ENCODE results near the gene ITIH5.

- no peak for TF ChIP-seq CTCF (IDR thresholded peaks at IDR 0.05; ENCODE audit: poor library complexity)
- no peak for TF ChIP-seq EZH2 (IDR thresholded peaks at IDR 0.05; ENCODE audit: borderline replicate concordance)
Observed at GRCh38 chr10:7551950-7552716, 114.6 kb downstream of the ITIH5 start.
